Adrenal gland (tissue), 5 donors: Measurements from ENCODE around the gene ZNF136.

Source experiments
- CTCF ChIP-seq, 6 experiments: fragments of 450-650 bp in 4 of 6; fragments of 200-600 bp in 2 of 6; sonication (generic) in 1 of 6; IDR thresholded peaks; 1 replicate in 5 of 6; 2 replicates in 1 of 6; pipeline versions ENCODE4 v1.5.1 to v1.8.0; 2016 to 2021; ENCODE audit warnings: antibody characterized with exemption in 6 of 6, mild to moderate bottlenecking in 2 of 6, moderate library complexity in 1 of 6
- POLR2A ChIP-seq, 2 donors: fragments of 450-650 bp; IDR thresholded peaks; one replicate each; pipeline ENCODE4 v1.6.1; 2017; ENCODE audit warnings: antibody characterized with exemption in 2 of 2, mild to moderate bottlenecking in 2 of 2, moderate library complexity in 1 of 2
- donor health status: DM: no; HTN: no; CAD: no.

- TF ChIP-seq CTCF (IDR thresholded peaks at IDR 0.05) (no peak), POLR2A (IDR thresholded peaks at IDR 0.05) (no peak)
Observed at GRCh38 chr19:12139269-12139668, 23.6 kb upstream of the ZNF136 start.
